GM19035 (cell line): ENCODE results near the gene CDC5L.
"Not testable (repeated sequence)": the region's sequence is repeated elsewhere in the genome, so short reads cannot be mapped to it uniquely, and the experiment has no call there.

Experiments used
- ATAC-seq: cut with Tn5 transposase; IDR thresholded peaks from one replicate; pipeline ENCODE4 v1.9.1; 2021; ENCODE audit not compliant: unreplicated experiment

CDC5L gene

DNA sequence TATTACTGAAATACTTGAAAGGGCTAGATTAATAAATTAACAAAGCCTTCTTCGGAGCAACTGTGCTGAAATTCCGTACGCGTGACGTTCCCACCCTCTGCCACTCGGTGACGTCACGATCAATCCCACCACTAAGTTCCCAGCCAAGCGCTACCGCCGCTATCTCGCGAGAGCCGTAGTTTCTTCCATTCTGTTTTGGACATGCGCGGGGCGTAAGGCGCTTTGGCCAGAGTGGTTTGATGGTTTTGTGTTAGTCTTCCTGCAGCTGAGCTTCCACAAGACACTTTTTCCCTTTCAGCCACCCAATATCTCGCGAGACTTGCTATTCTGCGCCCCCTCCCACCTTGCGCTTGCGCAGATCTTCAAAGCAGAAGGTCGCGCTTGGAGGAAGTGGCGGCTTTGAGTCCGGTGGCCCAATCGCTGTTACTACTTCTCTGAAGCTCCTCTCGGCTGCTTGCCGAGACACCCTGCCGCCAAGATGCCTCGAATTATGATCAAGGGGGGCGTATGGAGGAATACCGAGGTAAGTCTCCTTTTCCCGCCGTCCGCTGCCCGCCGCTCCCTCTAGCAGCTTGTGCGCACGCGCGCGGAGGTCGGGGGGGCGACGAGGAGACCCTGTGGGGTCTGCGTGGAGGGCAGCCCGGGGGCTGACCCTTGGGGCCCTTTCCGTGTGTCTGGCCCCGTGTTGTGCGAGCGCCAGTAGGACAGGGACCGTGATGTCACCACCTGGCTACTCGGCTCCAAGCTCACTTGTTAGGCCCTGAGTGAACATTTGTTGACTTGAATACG is at the start of gene CDC5L:
CDC5L (plus strand) TSS at position 361 of the 789 bp plus-strand sequence; CDS start at position 479, 118 bp downstream.
- peak; percentile 88 for ATAC-seq

DNA sequence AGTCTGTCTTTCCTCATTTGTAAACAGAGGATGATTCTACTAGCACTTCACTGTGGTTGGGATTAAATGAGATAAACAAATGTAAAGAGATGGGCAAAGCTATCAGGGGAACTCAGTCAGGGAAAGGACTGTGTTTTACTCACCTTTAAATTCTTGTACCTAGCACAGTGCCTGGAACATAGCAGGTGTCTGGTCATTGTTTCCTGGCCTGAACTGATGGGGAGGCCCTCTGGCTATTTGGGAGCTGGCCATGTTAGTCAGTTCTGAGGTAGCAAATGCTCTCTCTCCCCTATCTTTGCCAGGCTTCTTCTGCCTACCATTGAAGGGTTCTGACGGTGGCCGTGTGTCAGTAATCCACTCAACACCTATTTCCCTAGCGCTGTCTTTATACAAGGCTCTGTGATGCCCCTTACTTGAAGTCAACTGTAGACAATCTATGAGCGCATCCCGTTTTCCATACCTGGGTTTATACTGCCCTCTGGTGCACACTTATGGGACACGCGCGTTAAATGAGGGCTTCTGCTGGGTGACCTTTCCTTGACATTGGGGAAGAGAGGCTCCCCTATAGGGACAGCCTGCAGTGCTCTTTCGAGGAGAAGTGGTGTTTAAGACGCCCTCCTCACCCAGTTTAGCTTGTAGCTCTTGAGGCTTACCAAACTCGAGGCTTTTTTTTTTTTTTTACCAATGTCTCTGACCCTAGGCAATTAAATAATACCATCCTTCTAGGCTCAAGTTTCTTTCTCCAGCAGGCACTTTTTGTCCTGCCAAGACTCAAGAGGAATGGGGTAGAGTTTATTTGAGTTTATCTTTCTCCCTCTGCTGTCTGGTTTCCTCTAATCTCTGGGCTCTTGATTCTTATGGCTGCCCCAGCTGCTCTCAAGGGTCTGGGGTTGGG is 49.0 kb upstream of the CDC5L start:
- peak; percentile 67 for ATAC-seq

DNA sequence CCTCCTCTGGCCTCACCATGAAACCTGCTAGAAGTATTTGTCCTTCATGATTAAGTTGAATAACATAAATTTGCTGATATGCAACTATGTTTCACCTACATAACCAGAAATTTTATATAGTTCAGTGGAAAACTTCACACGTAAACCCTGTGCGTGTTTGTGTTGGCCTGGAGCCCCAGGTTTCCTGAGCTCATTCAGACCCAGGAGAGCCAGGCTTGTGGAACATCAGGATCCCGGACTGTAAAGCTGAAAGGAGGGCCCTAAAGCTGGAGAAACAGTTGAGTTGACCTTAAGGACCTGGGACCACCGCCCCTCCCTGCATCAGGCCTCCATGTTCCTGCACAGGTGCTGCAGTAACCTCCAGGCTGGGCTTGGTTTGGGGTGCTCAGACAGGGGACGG is 48.2 kb upstream of the CDC5L start:
- ATAC-seq: no peak

DNA sequence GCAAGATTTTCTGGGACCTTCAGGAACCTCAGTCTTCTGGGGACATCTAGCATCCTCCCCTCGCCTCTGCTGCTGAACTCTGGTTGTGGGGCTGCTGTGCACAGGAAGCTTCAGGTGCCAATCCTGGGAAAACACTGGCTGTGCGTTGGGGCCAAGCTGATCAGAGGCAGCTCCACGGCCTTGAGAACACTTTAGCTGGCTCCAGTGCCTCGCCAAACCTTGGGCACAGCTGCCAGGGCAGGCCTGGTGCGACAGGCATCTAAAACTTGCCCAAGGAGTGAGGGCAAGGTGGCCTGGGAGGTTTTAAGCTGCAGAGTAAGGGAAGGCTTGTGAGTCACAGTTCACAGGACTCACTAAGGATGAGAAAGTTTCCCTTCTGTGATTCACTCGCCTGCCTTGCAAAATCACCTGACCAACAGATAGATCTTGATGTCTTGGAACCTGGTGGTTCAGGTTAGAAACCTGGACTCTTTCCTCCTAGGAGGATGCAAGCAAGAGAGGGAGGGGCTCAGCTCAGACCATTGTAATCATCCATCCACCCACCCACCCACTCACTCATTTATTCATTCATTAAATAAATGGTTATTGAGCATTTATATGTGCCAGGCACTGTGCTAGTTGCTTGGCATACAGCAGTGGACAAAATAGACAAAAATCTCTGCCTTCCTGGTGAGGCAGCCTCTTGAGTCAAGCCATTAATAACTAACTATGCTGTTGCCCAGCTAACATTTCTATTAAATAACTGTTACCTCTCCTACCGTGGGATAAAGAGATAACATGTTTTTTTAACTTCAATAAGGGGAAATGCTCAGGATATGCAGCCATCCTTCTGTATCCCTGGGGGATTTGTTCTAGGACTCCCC is 47.5 kb upstream of the CDC5L start:
- ATAC-seq: no peak

DNA sequence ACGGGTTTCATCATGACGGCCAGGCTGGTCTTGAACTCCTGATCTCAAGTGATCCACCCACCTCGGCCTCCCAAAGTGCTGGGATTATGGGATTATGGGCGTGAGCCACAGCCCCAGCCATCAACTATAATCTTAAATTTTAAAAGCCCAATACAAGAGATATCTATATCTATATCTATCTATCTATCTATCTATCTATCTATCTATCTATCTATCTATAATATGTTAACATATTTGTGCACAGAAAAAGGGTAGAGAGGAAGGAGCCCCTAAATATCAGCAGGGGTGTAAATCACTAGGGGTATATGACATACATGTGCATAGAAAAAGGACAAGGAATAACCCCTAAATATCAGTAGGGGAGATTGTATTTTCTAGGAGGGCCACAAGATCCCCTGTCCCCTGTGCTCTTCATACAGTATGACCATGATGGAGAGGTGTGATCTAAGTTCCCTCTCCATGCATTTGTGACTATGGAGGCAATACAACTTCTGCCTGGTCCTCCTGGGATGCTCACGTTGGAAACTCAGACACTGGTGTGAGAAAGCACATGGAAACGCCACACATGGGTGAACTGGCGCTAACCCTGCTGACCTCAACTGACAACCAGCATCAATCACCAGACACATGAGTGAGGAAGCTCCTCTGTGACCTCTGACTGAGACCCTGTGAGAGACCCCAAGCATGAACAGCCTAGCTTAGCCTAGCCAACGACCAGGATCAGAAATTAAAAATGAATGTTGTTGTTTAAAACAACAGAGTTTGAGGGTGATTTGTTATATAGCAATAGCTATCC is 46.2 kb upstream of the CDC5L start:
- ATAC-seq: no peak

DNA sequence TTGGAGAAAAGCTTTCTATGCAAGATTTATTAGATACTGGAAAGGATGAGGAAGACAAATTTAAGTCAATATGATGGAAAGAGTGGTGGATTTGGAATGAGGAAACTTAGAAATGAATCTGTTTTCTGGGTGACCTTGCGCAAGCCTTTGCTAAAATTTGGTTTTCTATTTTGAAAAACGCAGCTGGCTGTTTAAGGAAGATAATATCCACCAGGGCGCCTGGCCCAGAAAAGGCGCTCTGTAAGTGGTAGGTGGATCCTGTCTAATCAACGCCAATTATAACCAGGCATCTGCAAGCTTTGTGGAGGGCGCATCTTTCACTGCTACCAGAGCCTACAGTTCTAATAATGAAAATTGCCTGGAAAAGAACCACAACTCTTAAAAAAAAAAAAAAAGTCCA is 45.5 kb upstream of the CDC5L start:
- no peak for ATAC-seq

DNA sequence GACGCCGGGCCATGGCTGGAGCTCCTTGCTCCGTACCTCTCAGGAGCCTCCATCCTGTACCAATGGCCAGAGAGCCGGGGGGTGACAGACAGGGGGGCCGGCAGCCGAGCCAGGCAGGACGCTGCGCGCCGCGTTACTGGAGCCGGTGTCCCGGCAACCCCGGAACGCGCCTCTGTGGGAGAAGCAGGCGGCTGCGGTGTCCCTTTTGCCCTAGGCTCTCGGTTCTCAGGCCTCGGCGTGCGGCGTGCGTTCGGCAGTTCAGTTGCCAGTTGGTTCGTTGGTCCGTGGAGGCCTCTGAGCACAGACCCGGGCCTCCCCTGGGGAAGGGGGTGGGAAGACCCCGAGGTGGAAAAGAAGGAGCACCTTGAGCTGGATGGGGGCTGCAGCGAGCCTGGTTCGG is 45.0 kb upstream of the CDC5L start, which contains the start of gene SPATS1:
SPATS1 (plus strand) TSS at position 162 of the 400 bp plus-strand sequence. CDS start 446 bp downstream, outside the sequence.
- ATAC-seq: no peak

DNA sequence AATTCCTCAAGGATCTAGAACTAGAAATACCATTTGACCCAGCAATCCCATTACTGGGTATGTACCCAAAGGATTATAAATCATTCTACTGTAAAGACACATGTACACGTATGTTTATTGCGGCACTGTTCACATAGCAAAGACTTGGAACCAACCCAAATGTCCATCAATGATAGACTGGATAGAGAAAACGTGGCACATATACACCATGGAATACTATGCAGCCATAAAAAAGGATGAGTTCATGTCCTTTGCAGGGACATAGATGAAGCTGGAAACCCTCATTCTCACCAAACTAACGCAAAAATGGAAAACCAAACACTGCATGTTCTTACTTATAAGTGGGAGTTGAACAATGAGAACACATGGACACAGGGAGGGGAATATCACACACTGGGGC is 40.7 kb upstream of the CDC5L start:
- ATAC-seq: not testable (repeated sequence)

DNA sequence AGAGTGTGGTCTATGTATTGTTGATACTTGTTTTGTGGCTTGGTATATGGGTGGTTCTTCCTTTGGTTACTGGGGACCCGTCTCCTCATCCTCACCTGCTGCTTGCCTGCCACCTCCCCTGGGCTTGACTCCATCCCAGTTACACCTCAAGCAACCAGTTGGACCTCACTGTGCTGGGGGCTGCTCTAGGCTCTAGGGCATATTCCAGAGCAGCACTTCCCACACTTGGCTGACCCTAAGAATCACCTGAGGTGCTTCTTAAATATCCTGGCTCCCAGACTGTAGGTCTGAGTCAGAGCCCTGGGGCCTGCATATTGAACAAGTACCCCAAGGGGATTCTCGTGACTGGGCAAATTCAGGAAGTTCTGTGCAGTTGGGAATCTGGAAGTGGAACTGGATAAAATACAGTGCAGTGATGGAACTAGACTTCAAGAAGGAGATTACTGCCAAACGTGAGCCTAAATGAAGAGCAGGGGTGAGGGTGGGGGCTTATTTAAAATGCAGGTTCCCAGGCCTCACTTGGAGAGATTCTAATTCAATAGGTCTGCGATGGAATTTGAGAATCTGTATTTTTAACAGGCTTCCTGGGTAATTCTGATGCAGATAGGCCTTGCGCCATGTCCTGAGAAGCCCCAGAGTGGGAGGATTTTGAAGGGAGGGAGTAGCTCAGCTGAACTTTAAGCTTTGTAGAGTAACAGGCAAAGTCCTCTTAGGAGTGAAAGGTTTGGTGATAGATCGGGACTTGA is 37.4 kb upstream of the CDC5L start:
- ATAC-seq: no peak

DNA sequence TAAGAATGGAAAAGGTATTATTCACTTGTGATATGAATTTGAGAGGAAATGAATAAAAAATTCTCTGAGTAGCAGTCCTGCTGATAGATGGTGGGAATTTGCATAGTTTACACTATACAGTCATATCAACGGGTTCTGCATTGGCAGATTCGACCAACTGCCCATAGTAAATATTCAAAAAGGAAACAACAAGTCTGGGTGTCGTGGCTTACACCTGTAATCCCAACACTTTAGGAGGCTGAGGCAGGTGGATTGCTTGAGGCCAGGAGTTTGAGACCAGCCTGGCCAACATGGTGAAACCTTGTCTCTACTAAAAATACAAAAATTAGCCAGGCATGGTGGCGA is 36.9 kb upstream of the CDC5L start:
- not testable (repeated sequence) for ATAC-seq

DNA sequence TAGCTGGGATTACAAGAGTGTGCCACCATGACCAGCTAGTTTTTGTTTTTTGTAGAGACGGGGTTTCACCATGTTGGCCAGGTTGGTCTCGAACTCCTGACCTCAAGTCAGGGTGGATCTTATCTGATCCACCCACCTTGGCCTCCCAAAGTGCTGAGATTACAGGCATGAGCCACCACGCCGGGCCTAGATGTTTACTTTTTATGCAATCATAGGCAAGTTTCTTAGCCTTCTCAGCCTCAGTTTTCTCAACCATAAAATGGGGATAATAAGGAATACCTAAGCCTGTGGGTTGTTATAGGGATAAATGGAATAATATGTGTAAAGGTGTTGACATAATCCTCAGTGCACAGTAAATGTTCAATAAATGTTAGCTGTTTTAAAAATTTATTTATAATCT is 35.2 kb upstream of the CDC5L start:
- no peak for ATAC-seq

DNA sequence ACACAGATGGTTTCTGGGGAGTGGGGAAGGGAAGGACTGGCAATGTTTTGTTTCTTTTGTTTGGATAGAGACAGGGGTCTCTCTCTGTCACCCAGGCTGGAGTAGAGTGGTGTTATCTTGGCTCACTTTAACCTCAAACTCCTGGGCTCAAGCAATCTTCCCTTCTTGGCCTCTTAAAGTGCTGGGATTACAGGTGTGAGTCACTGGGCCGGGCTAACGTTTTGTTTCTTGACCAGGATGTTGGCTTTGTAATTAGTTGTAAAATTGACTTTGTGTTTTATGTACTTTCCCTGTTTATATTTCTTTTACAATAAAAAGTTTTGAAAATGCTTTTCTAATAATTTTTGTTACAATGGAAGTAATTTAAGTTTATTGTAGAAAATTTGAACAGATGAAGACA is 34.2 kb upstream of the CDC5L start:
- no peak for ATAC-seq

DNA sequence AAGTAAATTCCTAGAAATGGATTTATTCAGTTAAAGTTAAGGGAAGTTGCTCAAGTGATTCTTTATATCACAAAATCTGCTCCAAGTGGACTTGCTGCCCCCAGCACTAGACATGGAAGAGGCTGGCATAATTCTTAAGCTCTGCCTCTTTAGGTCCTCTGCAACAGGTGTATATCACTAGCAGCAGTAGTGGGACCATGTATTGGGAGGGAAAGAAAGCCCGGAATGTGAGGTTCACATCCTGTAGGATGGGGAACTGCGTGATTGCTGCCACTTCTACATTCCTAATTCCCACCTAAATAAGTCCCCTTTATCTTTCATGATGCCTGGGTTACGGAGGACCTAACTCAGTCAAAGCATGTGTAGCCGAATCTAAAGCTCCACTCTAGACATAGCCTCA is 31.9 kb upstream of the CDC5L start:
- ATAC-seq: no peak

DNA sequence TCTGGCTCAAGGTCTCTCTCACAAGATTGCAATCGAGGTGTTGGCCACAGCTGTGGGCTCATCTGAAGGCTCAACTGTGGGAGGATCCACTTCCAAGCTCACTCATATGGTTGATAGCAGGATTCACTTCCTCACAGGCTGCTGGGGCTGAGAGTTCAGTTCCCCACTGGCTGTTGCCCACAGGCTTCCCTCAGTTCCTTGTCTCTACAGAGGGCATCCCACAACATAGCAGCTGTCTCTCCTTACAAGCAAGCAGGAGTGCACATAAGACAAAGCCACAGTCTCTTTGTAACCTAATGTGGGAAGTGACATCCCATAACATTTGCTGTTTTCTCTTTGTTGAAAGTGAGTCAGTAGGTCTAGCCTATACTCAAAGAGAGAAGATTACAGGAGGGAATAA is 31.0 kb upstream of the CDC5L start:
- ATAC-seq: no peak

DNA sequence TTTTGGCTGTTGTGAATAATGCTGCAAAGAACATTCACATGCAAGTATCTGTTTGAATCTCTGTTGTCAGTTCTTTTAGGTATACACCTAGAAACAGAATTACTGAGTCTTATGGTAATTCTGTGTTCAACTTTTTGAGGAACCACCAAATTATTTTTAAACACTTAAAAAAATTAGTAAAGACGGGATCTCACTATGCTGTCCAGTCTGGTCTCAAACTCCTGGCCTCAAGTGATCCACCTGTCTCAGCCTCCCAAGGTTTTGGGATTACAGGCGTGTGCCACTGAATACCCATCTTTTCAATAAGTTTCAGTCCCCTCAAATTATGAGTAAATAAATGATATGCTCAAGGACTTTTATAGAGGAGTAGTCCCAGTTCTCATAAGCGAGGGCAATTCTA is 27.5 kb upstream of the CDC5L start:
- no peak for ATAC-seq

DNA sequence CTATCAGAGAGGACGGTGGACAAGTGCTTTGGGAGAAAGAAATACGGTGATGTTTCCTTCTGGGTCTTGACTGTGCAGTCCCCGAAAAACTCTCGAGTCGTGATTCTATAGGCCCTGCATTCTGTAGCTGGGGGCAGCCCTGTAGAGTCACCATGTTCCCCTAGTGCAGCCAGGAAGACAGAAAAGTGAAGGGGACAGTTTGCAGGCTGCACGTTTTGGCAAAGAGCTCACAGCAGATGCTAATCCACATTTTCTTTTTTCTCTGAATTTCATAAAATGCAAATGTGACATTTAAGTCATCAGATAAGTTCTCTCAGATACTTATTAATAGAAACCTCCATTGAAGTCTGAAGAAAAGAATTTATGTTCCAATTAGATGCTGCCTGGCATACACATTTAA is 25.6 kb upstream of the CDC5L start:
- no peak for ATAC-seq

DNA sequence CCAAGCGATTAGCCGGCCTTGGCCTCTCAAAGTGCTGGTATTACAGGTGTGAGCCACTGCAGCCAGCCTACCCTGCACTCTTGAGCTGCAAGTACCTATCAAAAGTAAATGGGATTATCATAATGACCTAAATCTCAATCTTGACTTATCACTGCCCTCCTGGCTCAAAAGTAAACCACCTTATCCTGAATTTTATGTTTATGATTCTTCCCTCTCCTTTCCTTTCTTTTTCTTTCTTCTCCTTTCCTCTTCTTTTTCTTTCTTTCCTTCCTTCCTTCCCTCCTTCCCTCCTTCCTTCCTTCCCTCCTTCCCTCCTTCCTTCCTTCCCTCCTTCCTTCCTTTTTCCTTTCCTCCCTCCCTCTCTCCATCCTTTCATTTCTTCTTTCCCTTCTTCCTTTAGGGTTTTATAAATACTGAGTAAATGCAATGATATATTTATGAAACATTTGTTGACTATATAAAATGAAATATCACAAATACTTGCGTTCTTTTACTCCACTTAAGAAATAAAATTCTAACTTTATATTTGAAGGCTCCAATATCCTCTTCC is 24.1 kb upstream of the CDC5L start:
- ATAC-seq: no peak

DNA sequence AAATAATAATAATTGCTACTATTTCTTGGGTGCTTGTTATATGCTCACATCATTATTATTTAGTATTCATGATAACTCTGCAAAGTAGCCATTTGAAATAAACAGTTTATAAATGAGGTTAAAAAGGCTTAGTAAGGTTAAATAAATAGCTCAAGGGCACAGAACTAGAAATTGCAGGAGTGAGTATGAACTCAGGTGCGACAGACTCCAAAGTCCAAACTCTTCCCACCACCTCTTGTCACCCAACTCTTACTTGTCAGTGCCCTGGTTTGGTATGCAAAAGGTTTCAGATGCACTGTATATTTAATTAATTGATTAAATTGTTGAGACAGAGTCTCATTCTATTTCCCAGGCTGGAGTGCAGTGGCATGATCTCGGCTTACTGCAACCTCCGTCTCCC is 20.7 kb upstream of the CDC5L start:
- ATAC-seq: no peak

DNA sequence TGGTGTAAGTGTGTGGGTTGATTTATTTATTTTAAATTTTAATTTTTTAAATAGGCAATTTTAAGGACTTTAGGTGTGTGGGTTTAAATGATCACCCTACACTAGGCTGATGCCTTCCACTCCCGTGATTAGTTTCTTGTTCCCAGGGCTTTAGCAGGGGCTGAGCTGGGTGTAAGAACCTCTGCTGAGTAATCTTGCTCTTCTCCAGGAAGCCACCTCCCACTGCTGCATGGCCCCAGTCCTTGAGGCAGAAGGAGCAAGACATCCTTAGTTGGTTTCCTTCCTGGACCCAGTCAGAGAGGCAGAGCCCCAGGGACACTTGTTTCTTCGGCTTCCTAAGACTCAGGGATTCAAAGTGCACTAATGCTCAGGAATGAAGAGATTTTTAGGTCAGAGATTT is 19.8 kb upstream of the CDC5L start:
- ATAC-seq: no peak
